ENCODE measurements around the gene FAM107B.
A peak's percentile ranks its signal among the peaks of the same experiment; 100 is the strongest.
"Not testable (repeated sequence)": the region's sequence is repeated elsewhere in the genome, so short reads cannot be mapped to it uniquely, and the experiment has no call there.

The FAM107B gene

GRCh38 chr10:14598809-14599764 lies 175.6 kb downstream of the FAM107B start:
- no peak for DNase-seq

GRCh38 chr10:14595526-14596182 lies 179.0 kb downstream of the FAM107B start:
- no peak for DNase-seq

- no peak for DNase-seq
Observed at GRCh38 chr10:14594878-14595525, 179.7 kb downstream of the FAM107B start.

GRCh38 chr10:14593806-14594205 lies 180.9 kb downstream of the FAM107B start:
- DNase-seq, result no peak

GRCh38 chr10:14592566-14592965 lies 182.1 kb downstream of the FAM107B start:
- DNase-seq, result no peak

- no peak for DNase-seq
Observed at GRCh38 chr10:14592026-14592425, 182.7 kb downstream of the FAM107B start.

GRCh38 chr10:14588938-14589294 lies 185.8 kb downstream of the FAM107B start:
- DNase-seq, result not testable (repeated sequence)

- DNase-seq, result peak; percentile 98
Observed at GRCh38 chr10:14588084-14588937, 186.4 kb downstream of the FAM107B start.

- DNase-seq, result no peak
Observed at GRCh38 chr10:14587540-14588083, 187.1 kb downstream of the FAM107B start.

GRCh38 chr10:14586901-14587300 lies 187.8 kb downstream of the FAM107B start:
- no peak for DNase-seq

- no peak for DNase-seq
Observed at GRCh38 chr10:14585287-14586193, 189.2 kb downstream of the FAM107B start.

GRCh38 chr10:14584661-14585060 lies 190.0 kb downstream of the FAM107B start:
- DNase-seq, result no peak

- no peak for DNase-seq
Observed at GRCh38 chr10:14583967-14584366, 190.7 kb downstream of the FAM107B start.

GRCh38 chr10:14583252-14583651 lies 191.4 kb downstream of the FAM107B start:
- DNase-seq, result no peak

GRCh38 chr10:14581553-14582321 lies 193.0 kb downstream of the FAM107B start:
- no peak for DNase-seq

GRCh38 chr10:14580671-14581332 lies 193.9 kb downstream of the FAM107B start:
- no peak for DNase-seq

GRCh38 chr10:14579405-14579804 lies 195.3 kb downstream of the FAM107B start:
- DNase-seq, result no peak

GRCh38 chr10:14578060-14578952 lies 196.4 kb downstream of the FAM107B start:
- no peak for DNase-seq
